Vagina (tissue), 2 donors: ENCODE data around the gene USP1. TPM values are rescaled to one million over a fixed set of nuclear protein-coding genes. Genes with fewer than 3 reads are reported as not detected.

ENCODE experiments used
- DNase-seq, 2 donors: peaks; one replicate each; pipeline ENCODE4 v3.0.0-alpha.2; 2017; ENCODE audit errors: extremely low spot score in 2 of 2
- H3K27ac ChIP-seq: fragments of 200-600 bp; sonication (generic); one replicate; pipeline ENCODE4 v1.5.1; 2019
- H3K27me3 ChIP-seq: fragments of 200-600 bp; sonication (generic); one replicate; pipeline ENCODE4 v1.5.1; 2019
- H3K36me3 ChIP-seq, 2 donors: fragments of 200-600 bp; sonication (generic); one replicate each; pipeline ENCODE4 v1.5.1; 2017 to 2019
- H3K4me1 ChIP-seq: fragments of 200-600 bp; sonication (generic); one replicate; pipeline ENCODE4 v1.5.1; 2019
- H3K4me3 ChIP-seq, 2 donors: fragments of 200-600 bp; sonication (generic); 1 replicate in 1 of 2; 2 replicates in 1 of 2; pipeline ENCODE4 v1.5.1; 2016 to 2019
- H3K9me3 ChIP-seq: fragments of 200-600 bp; sonication (generic); one replicate; pipeline ENCODE4 v1.5.1; 2019
- POLR2A ChIP-seq, 2 donors: fragments of 450-650 bp; IDR thresholded peaks; one replicate each; pipeline ENCODE4 v1.6.1; 2017; ENCODE audit warnings: antibody characterized with exemption in 2 of 2, mild to moderate bottlenecking in 2 of 2, moderate library complexity in 2 of 2
- POLR2AphosphoS5 ChIP-seq, 2 donors: sonication (generic); formaldehyde crosslinking; IDR thresholded peaks; one replicate each; pipeline ENCODE4 v1.9.0; 2017; ENCODE audit warnings: antibody characterized with exemption in 2 of 2, mild to moderate bottlenecking in 2 of 2, low read depth in 1 of 2; ENCODE audit not compliant: insufficient read depth in 1 of 2
- intact Hi-C: fragments of 100-400 bp; cut with DNase I; formaldehyde crosslinking; loops from one replicate; pipeline ENCODE4 v1.15.1; 2023
- total RNA-seq: library from RNA; depleted of rRNA; stranded (reverse); fragments of >200 nt; gene quantifications from one replicate; pipeline ENCODE4 v1.2.3, GENCODE V29; 2016
- TF ChIP-seq, protein P1 (sequence below), 3 experiments: fragments of 450-650 bp in 2 of 3; fragments of 200-600 bp in 1 of 3; sonication (generic) in 1 of 3; IDR thresholded peaks; one replicate each; pipeline ENCODE4 v1.5.1; 2017 to 2019; ENCODE audit warnings: antibody characterized with exemption in 3 of 3, mild to moderate bottlenecking in 2 of 3, moderate library complexity in 2 of 3

Gene USP1
- total RNA-seq, 1 donor from 2014 or later = 22.1 TPM

DNA sequence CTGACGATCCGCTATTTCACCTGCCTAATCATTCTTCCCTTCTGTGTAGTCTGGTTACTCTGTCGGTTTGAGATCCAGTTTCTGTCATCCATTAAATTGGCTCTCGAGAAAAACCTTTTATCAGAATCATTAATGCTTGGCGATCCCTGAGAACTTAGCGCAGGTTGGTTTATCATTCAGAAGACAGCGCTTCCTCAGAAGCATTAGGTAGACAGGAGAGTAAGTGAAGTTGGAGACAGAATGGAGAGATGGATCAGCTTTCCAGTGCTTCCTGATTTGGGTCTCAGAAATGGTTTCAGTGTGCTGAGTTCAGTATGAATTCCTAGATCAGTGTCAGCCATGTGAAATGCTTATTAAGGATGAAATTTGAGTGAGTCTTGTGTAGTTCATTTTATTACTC is 1.3 kb downstream of the USP1 start:
- Histone ChIP-seq H3K36me3 (peaks cover 0 to 18% of the 10 kb centered on the region in 2 donors), H3K27me3 (no peaks in the 10 kb centered on the region), H3K27ac (peak overlapping the region; percentile 96), H3K4me1 (peaks cover 42% of the 10 kb centered on the region), H3K9me3 (no peaks in the 10 kb centered on the region), H3K4me3 (peak overlapping the region; percentile 91 to 99)
- intact Hi-C loops = no loop called here
- no peak for DNase-seq
- TF ChIP-seq POLR2AphosphoS5 (IDR thresholded peaks at IDR 0.05; ENCODE audit: insufficient read depth in 1 of 2, low read depth in 1 of 2) = no peak
- TF ChIP-seq, protein P1, sequence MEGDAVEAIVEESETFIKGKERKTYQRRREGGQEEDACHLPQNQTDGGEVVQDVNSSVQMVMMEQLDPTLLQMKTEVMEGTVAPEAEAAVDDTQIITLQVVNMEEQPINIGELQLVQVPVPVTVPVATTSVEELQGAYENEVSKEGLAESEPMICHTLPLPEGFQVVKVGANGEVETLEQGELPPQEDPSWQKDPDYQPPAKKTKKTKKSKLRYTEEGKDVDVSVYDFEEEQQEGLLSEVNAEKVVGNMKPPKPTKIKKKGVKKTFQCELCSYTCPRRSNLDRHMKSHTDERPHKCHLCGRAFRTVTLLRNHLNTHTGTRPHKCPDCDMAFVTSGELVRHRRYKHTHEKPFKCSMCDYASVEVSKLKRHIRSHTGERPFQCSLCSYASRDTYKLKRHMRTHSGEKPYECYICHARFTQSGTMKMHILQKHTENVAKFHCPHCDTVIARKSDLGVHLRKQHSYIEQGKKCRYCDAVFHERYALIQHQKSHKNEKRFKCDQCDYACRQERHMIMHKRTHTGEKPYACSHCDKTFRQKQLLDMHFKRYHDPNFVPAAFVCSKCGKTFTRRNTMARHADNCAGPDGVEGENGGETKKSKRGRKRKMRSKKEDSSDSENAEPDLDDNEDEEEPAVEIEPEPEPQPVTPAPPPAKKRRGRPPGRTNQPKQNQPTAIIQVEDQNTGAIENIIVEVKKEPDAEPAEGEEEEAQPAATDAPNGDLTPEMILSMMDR (IDR thresholded peaks at IDR 0.05) = no peak
- no peak for TF ChIP-seq POLR2A (IDR thresholded peaks at IDR 0.05)

DNA sequence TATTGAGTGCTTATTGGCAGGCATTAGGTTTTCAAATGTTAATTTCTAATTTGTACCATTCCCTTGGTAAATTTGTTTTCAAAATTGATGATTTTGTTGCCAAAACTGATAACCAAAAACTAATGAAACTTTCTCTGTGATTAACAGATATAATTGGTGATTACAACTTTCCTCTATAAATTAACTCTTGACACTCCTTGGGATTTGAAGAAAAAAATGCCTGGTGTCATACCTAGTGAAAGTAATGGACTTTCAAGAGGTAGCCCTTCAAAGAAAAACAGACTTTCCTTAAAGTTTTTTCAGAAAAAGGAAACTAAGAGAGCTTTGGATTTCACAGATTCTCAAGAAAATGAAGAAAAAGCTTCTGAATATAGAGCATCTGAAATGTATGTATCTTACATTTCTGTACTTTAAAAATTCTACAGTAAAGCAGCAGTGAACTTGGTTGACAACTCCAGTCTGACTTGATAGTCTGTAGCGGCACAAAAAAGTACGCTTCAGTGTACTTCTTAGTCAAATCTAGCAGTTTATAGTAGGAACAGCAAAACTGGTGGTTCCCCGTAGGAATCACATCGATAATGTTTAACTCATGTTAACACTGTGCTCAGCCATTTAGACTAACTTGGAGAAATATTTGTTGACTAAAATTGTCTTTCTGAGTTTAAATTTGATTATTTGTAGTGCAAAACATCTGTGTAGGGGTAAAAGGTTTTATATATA is 3.0 kb downstream of the USP1 start:
- no peak for DNase-seq

DNA sequence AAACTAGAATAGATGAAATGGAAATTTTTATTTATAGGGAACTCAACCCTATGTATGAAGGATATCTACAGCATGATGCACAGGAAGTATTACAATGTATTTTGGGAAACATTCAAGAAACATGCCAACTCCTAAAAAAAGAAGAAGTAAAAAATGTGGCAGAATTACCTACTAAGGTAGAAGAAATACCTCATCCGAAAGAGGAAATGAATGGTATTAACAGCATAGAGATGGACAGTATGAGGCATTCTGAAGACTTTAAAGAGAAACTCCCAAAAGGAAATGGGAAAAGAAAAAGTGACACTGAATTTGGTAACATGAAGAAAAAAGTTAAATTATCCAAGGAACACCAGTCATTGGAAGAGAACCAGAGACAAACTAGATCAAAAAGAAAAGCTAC is 7.9 kb downstream of the USP1 start:
- no peaks in the 10 kb centered on the region for H3K27me3 ChIP-seq
- TF ChIP-seq, protein P1 (IDR thresholded peaks at IDR 0.05) = no peak
- TF ChIP-seq POLR2AphosphoS5 (IDR thresholded peaks at IDR 0.05; ENCODE audit: insufficient read depth in 1 of 2, low read depth in 1 of 2) (no peak), POLR2A (IDR thresholded peaks at IDR 0.05) (no peak)
- no peak for DNase-seq

More for the DNA sequence above, 3.0 kb downstream of the USP1 start:
- H3K4me3 ChIP-seq = peak overlapping the region in 1 of 2 donors; percentile 6
- H3K27me3 ChIP-seq = no peaks in the 10 kb centered on the region
- H3K36me3 ChIP-seq = peaks cover 0 to 30% of the 10 kb centered on the region in 2 donors
- H3K9me3 ChIP-seq = no peaks in the 10 kb centered on the region
- intact Hi-C loops = no loop called here
- TF ChIP-seq POLR2A (IDR thresholded peaks at IDR 0.05) = no peak
- TF ChIP-seq, protein P1 (IDR thresholded peaks at IDR 0.05) = no peak
- no peak for TF ChIP-seq POLR2AphosphoS5 (IDR thresholded peaks at IDR 0.05; ENCODE audit: insufficient read depth in 1 of 2, low read depth in 1 of 2)
- no peak overlapping the region for H3K27ac ChIP-seq
- peaks cover 42% of the 10 kb centered on the region for H3K4me1 ChIP-seq

DNA sequence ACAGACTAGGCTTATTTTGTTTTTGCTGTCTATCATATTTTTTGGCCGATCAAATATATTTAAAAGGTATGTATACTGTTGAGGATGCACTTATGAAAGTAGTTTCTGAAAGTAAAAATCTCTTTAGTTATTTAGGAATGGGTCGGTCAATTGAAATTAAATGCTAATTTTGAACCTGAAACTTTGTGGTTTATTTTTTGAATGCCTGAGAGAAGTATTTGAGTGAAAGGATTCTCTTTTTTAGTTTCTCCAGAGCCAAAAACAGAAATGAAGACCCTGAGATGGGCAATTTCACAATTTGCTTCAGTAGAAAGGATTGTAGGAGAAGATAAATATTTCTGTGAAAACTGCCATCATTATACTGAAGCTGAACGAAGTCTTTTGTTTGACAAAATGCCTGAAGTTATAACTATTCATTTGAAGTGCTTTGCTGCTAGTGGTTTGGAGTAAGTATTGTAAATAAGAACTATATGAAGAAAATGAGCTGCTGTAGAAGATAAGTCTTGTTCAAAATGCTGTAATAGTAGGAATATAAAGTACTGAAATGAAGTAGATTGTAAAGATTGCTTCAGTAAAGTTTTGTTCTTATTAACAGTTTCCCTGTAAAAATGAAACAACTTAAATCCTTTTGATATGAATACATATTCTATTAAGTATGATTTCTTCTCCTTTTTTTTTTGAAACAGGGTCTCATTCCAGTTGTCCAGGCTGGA is 11.5 kb downstream of the USP1 start:
- peaks cover 2 to 80% of the 10 kb centered on the region in 2 donors for H3K36me3 ChIP-seq
- TF ChIP-seq POLR2A (IDR thresholded peaks at IDR 0.05) (no peak), POLR2AphosphoS5 (IDR thresholded peaks at IDR 0.05; ENCODE audit: insufficient read depth in 1 of 2, low read depth in 1 of 2) (no peak)
- TF ChIP-seq, protein P1 (IDR thresholded peaks at IDR 0.05) = no peak
- H3K27ac ChIP-seq = no peak overlapping the region
- DNase-seq = no peak
- H3K4me1 ChIP-seq = no peaks in the 10 kb centered on the region
- H3K9me3 ChIP-seq = no peaks in the 10 kb centered on the region
- intact Hi-C loops = no loop called here
- no peaks in the 10 kb centered on the region for H3K27me3 ChIP-seq
- H3K4me3 ChIP-seq = no peak overlapping the region

More for the DNA sequence above, 7.9 kb downstream of the USP1 start:
- intact Hi-C loops = no loop called here
- Histone ChIP-seq H3K36me3 (peaks cover 0 to 76% of the 10 kb centered on the region in 2 donors), H3K9me3 (no peaks in the 10 kb centered on the region), H3K27ac (no peak overlapping the region), H3K4me3 (no peak overlapping the region), H3K4me1 (peaks cover 20% of the 10 kb centered on the region)

DNA sequence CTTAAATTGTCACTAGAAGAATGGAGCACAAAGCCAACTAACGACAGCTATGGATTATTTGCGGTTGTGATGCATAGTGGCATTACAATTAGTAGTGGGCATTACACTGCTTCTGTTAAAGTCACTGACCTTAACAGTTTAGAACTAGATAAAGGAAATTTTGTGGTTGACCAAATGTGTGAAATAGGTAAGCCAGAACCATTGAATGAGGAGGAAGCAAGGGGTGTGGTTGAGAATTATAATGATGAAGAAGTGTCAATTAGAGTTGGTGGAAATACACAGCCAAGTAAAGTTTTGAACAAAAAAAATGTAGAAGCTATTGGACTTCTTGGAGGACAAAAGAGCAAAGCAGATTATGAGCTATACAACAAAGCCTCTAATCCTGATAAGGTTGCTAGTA is 13.5 kb downstream of the USP1 start:
- no peak for DNase-seq
- no peaks in the 10 kb centered on the region for H3K9me3 ChIP-seq
- peaks cover 2 to 79% of the 10 kb centered on the region in 2 donors for H3K36me3 ChIP-seq
- TF ChIP-seq POLR2AphosphoS5 (IDR thresholded peaks at IDR 0.05; ENCODE audit: insufficient read depth in 1 of 2, low read depth in 1 of 2) (no peak), POLR2A (IDR thresholded peaks at IDR 0.05) (no peak)
- TF ChIP-seq, protein P1 (IDR thresholded peaks at IDR 0.05) = no peak
- H3K27ac ChIP-seq = no peak overlapping the region
- no peaks in the 10 kb centered on the region for H3K27me3 ChIP-seq
- H3K4me3 ChIP-seq = no peak overlapping the region
- intact Hi-C loops = no loop called here
- no peaks in the 10 kb centered on the region for H3K4me1 ChIP-seq
